ENCODE measurements around the gene RAB31.
A peak's percentile ranks its signal among the peaks of the same experiment; 100 is the strongest.
"Not testable (repeated sequence)": the region's sequence is repeated elsewhere in the genome, so short reads cannot be mapped to it uniquely, and the experiment has no call there.

The RAB31 gene

DNA sequence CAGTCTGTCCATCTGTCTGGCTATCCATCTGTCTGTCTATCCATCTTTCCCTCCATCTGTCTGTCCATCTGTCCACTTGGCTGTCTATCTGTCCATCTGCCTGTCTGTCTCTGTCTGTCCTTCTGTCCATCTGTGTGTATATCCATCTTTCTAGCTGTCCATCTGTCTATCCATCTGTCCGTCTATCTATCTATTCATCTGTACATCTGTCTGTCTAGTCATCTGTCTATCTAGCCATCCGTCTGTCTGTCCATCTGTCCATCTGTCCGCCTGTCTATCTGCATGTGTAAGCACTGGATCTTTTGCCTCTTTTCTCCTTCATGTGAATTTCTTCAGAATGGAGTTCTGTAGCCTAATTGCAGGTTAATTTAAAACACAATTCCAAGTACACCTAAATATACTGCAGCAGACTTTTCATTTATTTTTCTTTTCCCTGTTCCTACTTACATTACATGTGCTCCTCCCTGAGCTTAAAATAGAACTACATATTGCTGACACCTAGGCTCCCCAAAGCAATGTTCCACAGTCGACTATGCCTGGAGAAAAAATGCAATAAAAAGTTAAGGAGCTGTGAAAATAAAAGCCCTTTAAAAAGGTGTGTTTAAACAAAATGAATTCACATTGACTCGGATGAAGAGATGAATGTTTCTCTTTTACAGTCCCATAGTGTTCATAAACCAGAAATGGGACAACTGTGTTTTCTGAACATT is 140.2 kb downstream of the RAB31 start:
- Mint-ChIP-seq H3K27ac (no peak overlapping the region), H3K4me3 (no peak overlapping the region), H3K9me3 (no peaks in the 10 kb centered on the region), H3K4me1 (peaks cover 7% of the 10 kb centered on the region), H3K27me3 (peaks cover 37% of the 10 kb centered on the region)
- DNase-seq: no peak
- no peak for ATAC-seq

DNA sequence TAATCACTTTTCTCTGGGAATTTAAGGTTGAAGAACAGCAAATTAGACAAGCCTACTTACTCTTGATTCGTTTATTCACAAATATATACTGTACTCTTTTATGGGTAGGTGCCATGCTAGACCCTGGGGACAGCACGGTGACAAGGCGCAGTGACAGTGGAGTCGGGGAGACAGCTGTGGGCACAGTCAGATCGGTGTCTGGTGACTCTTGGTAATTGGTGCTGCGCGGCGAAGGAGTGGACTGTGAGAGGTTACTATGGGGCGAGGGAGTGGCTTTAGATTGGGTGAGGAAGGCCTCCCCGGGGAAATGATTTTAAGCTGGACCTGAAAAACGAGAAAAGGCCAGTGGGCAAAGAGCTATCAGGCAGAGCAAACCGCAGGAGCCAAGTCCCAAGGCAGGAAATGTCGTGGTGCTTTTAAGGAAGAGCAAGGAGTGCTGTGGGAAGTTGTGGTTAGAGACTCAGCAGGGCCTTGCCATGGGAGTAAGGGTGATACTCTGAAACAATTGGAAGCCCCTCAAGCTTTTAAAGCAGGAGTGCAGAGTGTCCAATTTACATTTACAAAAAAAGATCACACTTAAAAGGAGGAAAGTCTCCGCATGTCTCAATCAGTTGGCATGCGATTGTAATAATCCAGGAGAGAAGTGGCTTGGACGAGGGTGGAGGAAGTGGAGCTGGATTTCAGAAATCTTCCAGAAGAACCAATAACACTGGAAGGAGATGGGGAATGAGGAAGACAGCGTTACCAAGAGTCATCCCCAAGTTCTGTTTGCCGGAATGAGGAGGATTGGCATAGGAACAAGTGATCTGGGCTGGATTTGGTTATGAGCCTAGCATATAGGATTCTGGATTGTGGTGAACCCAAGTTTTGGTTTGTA is 141.5 kb downstream of the RAB31 start:
- H3K27ac Mint-ChIP-seq: no peak overlapping the region
- H3K9me3 Mint-ChIP-seq: no peaks in the 10 kb centered on the region
- H3K4me1 Mint-ChIP-seq: peaks cover 7% of the 10 kb centered on the region
- peaks cover 44% of the 10 kb centered on the region for H3K27me3 Mint-ChIP-seq
- ATAC-seq: no peak
- no peak overlapping the region for H3K4me3 Mint-ChIP-seq
- no peak for DNase-seq

- H3K27me3 Mint-ChIP-seq: peaks cover 48% of the 10 kb centered on the region
- H3K4me1 Mint-ChIP-seq: peaks cover 7% of the 10 kb centered on the region
These were observed 142.2 kb downstream of the RAB31 start for GRCh38 chr18:9850309-9850708.

GRCh38 chr18:9851511-9851910 is 143.4 kb downstream of the RAB31 start:
- no peak for DNase-seq
- Mint-ChIP-seq H3K9me3 (no peaks in the 10 kb centered on the region), H3K4me1 (peaks cover 7% of the 10 kb centered on the region), H3K27me3 (peaks cover 48% of the 10 kb centered on the region), H3K27ac (no peak overlapping the region), H3K4me3 (no peak overlapping the region)
- ATAC-seq: no peak

More at GRCh38 chr18:9850309-9850708, 142.2 kb downstream of the RAB31 start:
- ATAC-seq (no peak), DNase-seq (no peak)
- H3K4me3 Mint-ChIP-seq: no peak overlapping the region
- H3K27ac Mint-ChIP-seq: no peak overlapping the region
- no peaks in the 10 kb centered on the region for H3K9me3 Mint-ChIP-seq

- ATAC-seq (no peak), DNase-seq (no peak)
- Mint-ChIP-seq H3K4me3 (no peak overlapping the region), H3K27ac (no peak overlapping the region), H3K4me1 (peaks cover 7% of the 10 kb centered on the region), H3K9me3 (no peaks in the 10 kb centered on the region), H3K27me3 (peaks cover 38% of the 10 kb centered on the region)
These were observed 144.4 kb downstream of the RAB31 start for GRCh38 chr18:9852266-9853081.

DNA sequence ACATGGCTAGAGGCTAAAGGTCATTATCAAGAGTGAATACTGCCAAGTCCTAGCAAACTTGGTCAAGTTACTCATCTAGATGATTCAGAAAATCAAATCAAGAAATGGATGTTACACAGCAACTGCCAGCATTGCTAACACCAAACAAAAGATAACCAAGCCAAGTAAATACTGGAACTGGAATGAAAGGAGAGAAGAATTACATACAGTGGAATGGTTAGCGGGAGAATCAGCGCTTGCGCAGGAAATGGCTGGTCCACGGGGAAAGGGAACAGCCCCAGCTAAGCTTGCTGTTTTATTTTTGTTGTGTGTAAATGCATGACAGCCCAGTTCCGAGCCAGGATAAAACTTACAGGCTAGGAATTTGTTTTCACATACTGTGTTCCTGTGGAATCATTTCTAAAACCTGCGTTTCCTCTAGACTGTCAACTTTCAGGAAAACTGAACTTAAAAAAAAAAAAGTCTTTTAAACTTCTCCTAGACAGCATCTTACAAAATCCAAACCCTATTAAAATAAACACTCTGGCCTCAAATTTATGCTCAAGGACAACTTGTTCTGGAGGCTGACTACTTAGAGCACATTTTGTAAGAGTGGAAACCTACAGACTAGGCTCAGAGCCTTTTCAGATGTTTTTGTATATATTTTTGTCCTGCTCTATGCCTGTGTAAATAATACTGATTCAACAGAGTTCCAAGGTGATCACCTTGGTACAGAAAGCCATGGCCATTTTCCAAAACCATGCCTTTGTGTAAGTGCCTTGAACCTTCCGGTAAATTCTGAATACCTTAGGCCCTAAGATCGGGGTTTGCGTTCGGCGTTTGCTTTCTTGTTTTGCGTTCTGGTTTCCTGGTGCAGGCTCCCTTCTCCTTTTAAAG is 146.9 kb downstream of the RAB31 start:
- ATAC-seq (no peak), DNase-seq (no peak)
- no peak overlapping the region for H3K4me3 Mint-ChIP-seq
- no peaks in the 10 kb centered on the region for H3K9me3 Mint-ChIP-seq
- H3K27me3 Mint-ChIP-seq: peaks cover 21% of the 10 kb centered on the region
- no peaks in the 10 kb centered on the region for H3K4me1 Mint-ChIP-seq
- no peak overlapping the region for H3K27ac Mint-ChIP-seq

GRCh38 chr18:9855681-9856080 is 147.6 kb downstream of the RAB31 start:
- H3K9me3 Mint-ChIP-seq: no peaks in the 10 kb centered on the region
- H3K27me3 Mint-ChIP-seq: peaks cover 19% of the 10 kb centered on the region
- no peak overlapping the region for H3K4me3 Mint-ChIP-seq
- no peaks in the 10 kb centered on the region for H3K4me1 Mint-ChIP-seq
- no peak for ATAC-seq
- no peak for DNase-seq
- H3K27ac Mint-ChIP-seq: no peak overlapping the region

- Mint-ChIP-seq H3K27ac (no peak overlapping the region), H3K4me3 (no peak overlapping the region), H3K27me3 (peaks cover 19% of the 10 kb centered on the region), H3K4me1 (peaks cover under 1% of the 10 kb centered on the region), H3K9me3 (no peaks in the 10 kb centered on the region)
- DNase-seq: no peak
- ATAC-seq: no peak
These were observed 148.0 kb downstream of the RAB31 start for GRCh38 chr18:9856092-9856491.

DNA sequence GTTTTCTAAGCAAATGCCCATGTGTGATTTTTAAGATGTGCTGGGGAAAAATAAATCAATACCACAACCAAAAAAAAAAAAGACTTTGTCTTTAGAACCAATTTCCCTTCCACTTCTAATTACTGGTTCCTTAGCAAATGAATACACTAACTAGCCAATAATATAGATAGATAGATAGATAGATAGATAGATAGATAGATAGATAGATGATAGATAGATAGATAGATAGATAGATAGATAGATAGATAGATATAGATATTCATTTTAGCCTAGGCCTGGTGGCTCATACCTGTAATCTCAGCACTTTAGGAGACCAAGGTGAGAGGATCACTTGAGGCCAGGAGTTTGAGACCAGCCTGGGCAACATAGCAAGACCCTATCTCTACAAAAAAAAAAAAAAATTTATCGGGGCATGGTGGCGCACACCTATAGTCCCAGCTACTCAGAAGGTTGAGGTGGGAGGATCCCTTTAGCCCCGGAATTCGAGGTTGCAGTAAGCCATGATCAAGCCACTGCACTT is 149.4 kb downstream of the RAB31 start:
- H3K27ac Mint-ChIP-seq, H3K9me3 Mint-ChIP-seq, DNase-seq, ATAC-seq, H3K4me3 Mint-ChIP-seq: not testable (repeated sequence)
- peaks cover 11% of the 10 kb centered on the region for H3K4me1 Mint-ChIP-seq
- peaks cover 19% of the 10 kb centered on the region for H3K27me3 Mint-ChIP-seq

DNA sequence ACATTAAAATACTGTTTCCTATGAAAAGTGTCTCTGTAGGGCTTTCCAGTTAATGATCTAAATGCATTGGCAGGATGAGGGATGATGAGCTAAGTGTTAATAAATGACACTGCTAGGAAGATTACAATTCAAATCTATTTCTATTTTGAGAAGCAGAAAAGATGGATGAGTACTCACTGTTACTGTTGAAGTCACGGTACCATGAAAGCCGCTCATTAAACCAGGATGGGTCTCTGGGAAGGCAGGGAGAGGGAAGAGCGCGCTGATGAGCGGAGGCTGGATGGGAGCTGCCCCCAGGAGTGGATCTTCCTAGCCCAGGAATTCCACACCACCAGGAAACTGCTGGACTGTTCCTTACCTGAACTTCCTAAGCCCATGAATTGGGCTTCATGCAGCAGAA is 150.5 kb downstream of the RAB31 start:
- no peak overlapping the region for H3K4me3 Mint-ChIP-seq
- ATAC-seq: no peak
- DNase-seq: no peak
- no peaks in the 10 kb centered on the region for H3K9me3 Mint-ChIP-seq
- H3K4me1 Mint-ChIP-seq: peaks cover 17% of the 10 kb centered on the region
- H3K27me3 Mint-ChIP-seq: peaks cover 19% of the 10 kb centered on the region
- H3K27ac Mint-ChIP-seq: no peak overlapping the region

- Mint-ChIP-seq H3K4me3 (no peak overlapping the region), H3K9me3 (no peaks in the 10 kb centered on the region), H3K27me3 (peaks cover 16% of the 10 kb centered on the region), H3K27ac (no peak overlapping the region), H3K4me1 (peaks cover 17% of the 10 kb centered on the region)
- DNase-seq (no peak), ATAC-seq (no peak)
These were observed 151.1 kb downstream of the RAB31 start for GRCh38 chr18:9859232-9859631.

DNA sequence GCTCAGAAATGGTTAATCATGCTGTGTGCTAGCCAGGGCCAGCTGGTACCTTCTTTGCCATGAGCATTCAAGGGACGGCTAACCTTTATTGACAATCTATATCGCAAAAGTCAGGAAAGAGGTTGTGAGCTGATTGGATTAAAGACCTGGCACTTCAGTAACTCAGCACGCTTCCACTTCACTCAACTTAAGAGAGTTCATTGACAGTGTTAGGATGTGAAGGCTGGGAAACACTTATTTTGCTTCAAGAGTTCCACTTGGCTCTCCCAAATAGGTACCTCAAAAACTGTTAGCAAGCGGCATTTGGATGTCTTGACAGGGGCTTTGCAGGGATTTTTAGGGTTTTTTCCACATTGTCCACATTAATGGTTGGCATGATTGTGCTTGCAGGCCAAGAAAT is 152.6 kb downstream of the RAB31 start:
- Mint-ChIP-seq H3K9me3 (peaks cover 6 to 9% of the 10 kb centered on the region in 2 donors), H3K4me3 (no peak overlapping the region), H3K4me1 (peaks cover 17% of the 10 kb centered on the region), H3K27me3 (peaks cover 8% of the 10 kb centered on the region), H3K27ac (no peak overlapping the region)
- DNase-seq (no peak), ATAC-seq (no peak)

GRCh38 chr18:9861157-9861556 is 153.1 kb downstream of the RAB31 start:
- Mint-ChIP-seq H3K9me3 (peaks cover 11 to 13% of the 10 kb centered on the region in 2 donors), H3K4me1 (peaks cover 17% of the 10 kb centered on the region), H3K27ac (no peak overlapping the region), H3K4me3 (no peak overlapping the region), H3K27me3 (peaks cover 8% of the 10 kb centered on the region)
- ATAC-seq (peak; percentile 75), DNase-seq (no peak)

GRCh38 chr18:9861933-9862332 is 153.8 kb downstream of the RAB31 start:
- DNase-seq: peak; percentile 31 to 44
- peak overlapping the region in 1 of 2 donors; percentile 53 for H3K27ac Mint-ChIP-seq

More at GRCh38 chr18:9861933-9862332, 153.8 kb downstream of the RAB31 start:
- H3K27me3 Mint-ChIP-seq: peaks cover 8% of the 10 kb centered on the region
- peak overlapping the region; percentile 41 to 44 for H3K4me3 Mint-ChIP-seq
- peak; percentile 92 for ATAC-seq
- H3K9me3 Mint-ChIP-seq: peaks cover 13 to 21% of the 10 kb centered on the region in 2 donors
- H3K4me1 Mint-ChIP-seq: peaks cover 17% of the 10 kb centered on the region

All from stimulated activated naive CD8-positive, alpha-beta T cell treated with anti-CD3 and anti-CD28 coated beads, Interleukin-15, amount 100 ng/mL, for 72 hours (primary cell).